ELR (cell line): ENCODE results near the gene TLL2.
"Not testable (repeated sequence)": the region's sequence is repeated elsewhere in the genome, so short reads cannot be mapped to it uniquely, and the experiment has no call there.

Source experiments
- DNase-seq: peaks from one replicate; pipeline ENCODE4 v3.0.0-alpha.2; 2015; ENCODE audit warnings: low read depth

Gene TLL2

DNA sequence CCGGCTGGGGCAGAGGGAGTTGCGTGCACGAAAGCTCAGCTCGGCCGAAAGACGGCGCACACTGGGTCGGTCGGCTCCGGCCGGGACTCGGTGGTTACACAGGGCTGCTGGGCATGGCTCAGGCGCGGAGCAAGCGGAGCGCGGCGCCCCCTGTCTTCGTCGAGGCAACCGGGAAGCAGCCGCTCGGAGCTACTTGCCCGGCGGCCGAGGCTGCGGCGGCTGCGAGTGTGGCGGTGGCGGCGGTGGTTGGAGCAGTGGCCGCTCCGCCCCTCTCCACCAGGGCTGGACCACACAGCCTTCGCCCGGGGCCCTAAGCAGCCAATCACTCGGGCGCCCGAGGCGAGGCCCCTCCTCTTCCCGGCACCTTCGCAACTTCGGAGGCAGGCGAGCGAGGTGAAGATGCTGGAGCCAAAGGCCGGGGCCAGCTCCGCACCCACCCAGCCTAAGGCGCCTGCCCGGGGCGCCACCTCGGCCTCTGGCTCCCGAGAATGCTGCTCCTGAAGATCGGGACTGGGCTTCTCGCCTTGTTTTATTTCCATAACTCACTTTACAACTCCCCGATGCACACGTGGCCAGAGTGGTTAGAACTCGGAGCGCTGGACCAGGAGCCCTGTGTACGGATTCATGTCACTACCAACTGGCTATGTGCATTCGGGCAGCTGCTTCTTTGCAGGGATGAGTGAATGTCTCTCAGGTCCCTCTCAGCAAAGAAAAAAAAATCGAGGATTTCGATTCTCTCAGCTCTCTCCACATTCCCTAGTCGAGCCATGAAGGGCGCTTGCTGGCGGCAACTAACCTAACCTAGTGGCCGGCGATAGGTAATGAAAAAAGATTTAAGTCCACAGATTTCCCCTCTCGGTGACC is at the start of gene TLL2:
Gene TLL2, minus strand, starts transcription at position 229 of the 864 bp plus-strand sequence. CDS start 241 bp downstream, outside the sequence.
- peak; percentile 89 for DNase-seq

DNA sequence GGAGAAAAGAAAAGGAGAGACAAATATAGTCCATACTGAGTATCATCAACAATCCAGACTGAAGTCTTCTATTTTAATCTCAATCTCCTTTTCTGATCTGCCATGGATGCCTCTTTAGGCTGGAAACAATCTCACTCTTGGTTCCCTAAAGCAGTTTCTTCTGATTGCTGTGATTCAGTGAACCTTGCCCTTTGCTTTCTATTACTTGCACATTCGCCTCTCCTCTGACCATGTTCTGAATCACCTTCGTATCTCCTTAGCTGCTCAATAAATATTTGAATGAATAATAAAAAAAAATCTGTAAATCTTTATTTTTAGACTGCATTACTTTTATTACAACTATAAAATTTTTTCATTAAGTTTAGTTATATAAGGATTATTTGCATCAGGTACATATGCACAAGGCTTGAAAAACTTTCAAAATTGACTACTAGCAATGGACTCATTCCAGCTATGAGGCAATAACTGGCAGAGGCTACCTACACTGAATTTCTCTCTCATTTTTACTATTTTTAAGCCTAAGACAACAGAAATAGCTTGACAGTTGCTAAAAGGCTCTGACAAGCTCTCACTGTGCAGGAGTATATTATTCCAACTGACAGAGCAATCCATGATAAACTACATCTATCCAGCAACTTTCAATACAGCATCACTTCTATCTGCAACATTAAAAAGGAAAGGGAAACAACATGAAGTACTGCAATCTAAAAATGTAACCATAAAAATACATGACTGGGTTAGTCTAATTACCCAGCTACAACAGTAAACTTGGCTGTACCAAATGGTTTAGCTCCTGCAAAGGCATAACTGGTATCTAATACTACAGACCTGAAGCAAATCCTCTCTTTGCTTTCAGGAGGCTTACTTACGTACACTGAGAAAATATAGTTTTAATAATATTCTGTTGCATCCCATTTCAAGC is 47.5 kb upstream of the TLL2 start:
- peak; percentile 51 for DNase-seq

DNA sequence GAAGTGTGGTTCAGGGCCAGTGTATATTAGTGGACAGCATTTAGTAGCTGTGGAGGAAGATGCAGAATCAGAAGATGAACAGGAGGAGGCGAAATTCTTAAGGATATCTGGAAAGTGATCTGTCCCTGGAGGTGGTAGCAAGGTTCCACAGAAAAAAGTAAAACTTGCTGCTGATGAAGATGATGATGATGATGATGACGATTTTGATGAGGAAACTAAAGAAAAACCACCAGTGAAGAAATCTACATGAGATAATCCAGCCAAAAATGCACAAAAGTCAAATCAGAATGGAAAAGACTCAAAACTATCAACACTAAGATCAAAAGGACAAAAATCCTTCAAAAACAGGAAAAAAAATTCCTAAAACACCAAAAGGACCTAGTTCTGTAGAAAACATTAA is 46.8 kb upstream of the TLL2 start:
- no peak for DNase-seq

DNA sequence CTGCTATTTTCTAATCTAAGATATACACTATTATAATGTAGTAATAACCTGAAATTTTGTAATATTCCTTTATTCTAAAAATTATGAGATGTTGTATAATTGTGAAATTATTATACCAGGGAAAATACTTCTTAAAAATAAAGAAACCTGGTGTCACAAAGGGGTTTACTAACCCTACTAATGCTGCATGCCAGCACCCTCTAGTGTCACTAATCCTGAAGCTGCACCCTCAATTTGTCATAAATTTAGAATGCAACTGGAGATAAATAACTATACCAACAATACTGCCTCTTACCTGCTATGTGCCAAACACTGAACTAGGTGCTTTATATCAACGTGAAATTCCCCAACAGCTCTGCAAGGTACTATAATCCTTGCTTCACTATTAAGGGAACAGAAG is 42.3 kb upstream of the TLL2 start:
- peak; percentile 28 for DNase-seq

DNA sequence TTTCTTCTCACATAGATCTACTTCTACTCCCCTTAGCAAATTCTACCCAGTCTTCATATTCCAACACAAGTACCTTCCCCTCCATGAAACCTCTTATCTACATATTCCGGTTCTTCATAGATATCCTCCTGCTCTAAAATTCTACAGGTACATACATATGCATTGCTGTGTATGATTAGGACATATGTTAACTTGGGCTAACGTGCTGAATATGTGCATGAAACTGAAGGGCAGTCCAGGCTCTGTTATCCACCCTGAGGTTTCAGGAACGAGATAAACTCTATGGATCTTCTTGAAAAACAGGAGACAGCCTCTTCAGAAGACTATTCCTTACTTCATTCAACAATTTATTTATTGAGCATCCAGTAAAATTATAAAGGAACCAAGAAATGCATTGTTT is 41.6 kb upstream of the TLL2 start:
- DNase-seq, result no peak

DNA sequence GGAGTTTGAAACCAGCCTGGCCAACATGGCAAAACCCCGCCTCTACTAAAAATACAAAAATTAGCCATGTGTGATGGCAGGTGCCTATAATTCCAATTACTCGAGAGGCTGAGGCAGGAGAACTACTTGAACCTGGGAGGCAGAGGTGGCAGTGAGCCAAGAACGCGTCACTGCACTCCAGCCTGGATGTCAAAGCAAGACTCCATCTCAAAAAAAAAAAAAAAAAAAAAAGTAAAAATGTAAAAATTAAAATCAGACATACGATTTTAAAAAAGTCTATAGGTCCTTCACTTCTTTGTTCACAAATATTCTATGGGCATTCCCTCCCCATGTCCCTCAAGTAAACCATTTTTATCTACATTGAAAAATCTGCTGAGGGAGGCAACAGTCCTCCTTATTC is 34.9 kb upstream of the TLL2 start:
- DNase-seq, result no peak

DNA sequence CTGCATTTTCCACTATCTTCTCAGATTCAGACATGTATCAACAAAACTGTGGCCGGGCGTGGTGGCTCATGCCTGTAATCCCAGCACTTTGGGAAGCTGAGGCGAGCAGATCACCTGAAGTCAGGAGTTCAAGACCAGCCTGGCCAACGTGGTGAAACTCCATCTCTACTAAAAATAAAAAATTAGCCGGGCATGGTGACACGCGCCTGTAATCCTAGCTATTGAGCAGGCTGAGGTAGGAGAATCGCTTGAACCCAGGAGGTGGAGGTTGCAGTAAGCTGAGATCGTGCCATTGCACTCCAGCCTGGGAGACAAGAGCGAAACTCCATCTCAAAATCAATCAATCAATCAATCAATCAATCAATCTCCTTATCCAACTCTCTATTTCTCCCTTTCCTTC is 31.8 kb upstream of the TLL2 start:
- DNase-seq, result not testable (repeated sequence)

DNA sequence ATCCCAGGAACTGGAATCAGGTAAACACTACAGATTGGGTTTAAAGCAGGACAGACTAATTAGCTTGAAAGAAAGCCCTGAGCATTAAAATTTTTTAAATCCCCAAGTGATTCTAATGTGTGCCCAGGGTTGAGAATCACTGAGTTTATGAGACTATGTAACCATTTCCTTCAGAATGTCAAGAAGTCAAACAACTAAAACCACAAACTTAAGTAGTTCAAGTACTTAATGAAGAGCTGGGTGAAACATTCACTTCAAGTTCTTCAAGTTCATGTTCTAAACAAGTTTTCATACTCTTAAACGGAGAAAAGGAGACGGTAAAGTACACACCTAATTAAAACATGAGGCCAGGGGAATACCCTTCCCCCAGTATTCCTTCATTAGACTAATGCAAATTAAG is 28.2 kb upstream of the TLL2 start:
- no peak for DNase-seq

DNA sequence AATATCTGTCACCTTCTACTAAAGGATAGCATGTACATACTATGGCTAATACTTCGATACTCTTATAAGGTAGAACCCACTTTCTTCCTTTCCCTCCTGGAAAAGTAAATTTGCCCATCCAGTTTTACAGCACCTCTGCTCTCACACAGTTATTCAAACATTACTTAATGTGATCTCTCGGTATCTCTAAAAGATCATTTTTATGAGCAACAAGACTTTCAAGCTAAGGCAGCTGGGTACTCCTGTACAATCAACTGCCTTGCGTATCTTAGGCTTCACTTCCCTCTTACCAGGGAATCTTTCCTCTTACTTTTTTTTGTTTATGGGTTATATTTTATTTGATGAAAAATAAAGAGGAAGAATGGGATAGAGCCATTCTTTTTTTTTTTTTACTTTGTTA is 26.5 kb upstream of the TLL2 start:
- no peak for DNase-seq

DNA sequence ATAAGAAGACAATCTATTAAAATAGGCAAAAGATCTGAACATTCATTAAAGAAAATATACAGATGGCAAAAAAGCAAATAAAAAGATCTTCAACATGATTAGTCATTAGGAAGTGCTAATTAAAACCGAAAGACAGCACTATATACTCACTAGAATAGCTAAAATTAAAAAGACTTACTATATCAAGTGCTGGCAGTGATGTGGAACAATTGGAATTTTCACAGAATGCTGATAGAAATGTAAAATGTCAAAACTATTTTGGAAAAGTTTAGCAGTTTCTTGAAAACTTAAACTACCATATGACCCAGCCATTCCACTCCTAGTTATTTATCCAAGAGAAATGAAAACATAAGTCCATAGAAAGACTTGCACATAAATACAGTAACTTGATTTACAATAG is 25.0 kb upstream of the TLL2 start:
- no peak for DNase-seq

DNA sequence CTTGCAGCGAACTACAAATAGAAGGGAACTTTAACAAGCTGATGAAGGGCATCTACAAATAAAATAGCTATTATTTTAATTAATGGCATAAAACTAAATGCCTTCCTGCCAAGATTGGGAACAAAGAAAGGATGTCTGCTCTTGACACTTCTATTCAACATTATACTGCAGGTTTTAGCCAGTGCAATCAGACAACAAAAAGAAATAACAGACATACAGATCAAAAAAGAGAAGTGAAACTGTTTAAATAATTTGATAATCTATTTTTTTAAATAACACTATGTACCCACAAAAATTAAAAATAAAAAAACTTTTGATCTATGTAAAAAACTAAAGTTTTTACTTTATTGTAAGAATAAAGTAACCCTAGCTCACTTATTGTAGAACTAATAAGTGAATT is 22.4 kb upstream of the TLL2 start:
- DNase-seq, result no peak

DNA sequence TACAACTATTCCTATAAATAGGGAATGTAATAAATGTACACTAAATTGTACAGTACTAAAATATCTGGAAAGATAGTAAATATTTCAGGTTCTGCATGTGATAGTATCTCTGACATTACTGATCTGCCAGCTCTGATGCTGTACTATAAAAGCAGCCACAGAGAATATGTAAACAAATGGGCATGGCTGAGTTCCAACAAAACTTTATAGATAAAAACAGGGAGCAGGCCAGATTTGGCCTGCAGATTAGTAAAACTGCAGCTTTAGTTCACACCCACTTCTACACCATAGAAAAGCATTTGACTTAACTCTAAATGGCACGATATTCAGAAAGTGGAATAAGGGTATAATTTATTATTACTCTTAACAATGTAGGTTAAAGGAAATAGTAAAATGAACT is 18.8 kb upstream of the TLL2 start:
- DNase-seq, result peak; percentile 47

DNA sequence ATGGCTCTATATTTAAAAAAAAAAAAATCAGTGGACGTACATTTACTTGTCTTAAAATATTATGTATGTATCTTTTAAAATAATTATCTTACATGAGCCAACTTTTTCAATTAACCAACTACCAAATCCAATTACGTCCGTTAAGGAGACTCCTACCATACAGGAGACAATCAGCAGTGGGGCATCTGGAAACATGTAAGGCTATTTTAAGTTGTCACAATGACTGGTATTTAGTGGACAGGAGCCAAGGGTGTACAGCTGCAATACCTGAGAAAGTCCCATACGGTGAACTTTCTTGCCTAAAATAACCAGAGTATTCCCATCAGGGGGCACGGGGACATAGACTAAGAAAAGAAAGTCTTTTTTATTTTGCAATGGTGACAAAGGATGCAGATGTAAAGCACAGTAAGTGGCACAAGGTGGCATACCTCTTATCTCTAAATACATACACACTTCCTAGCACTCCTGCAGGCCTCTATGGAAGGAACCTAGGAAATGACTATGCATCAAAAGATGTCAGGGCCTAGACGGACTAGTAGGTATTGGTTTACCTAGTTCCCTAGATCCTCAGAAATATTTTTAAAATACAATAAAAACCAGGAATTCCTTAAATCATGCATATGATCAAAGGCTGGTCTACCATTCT is 16.0 kb upstream of the TLL2 start:
- DNase-seq, result no peak

DNA sequence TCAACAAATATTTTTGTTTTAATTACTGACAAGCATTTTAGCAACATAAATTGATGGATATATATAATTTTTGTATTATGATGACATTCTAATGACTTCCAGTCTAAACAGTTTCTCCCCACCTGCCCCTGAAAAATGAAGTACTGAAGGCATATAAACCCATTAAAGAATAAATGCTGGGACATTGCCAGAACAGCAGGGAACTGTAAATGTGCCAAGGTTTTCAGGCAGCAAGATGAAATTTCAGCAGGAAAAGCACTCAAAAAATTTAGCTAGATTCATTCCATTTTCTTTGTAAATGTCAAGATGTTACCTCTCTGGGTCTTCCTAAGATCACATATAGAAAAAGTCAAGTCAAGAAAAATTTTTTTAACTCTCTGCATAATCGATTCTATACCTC is 11.0 kb upstream of the TLL2 start:
- no peak for DNase-seq

DNA sequence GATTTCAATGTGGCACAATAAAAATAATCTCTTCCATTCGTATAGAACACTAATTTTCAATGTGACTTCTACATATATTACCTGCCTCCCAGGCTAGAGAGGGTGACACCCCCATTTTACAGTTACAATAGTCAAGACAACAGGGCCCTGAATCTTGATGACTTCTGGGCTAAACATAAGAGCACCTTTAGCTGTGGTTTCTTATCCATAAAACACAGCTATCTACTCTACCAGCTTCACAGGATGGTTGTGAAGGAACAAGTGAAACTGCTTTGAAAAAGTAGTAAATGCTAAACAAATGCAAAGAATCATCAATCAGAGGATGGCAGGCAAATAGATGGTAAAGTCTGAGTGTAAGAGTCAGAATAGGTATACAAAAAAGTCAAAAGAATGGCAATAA is 3.6 kb upstream of the TLL2 start:
- no peak for DNase-seq

DNA sequence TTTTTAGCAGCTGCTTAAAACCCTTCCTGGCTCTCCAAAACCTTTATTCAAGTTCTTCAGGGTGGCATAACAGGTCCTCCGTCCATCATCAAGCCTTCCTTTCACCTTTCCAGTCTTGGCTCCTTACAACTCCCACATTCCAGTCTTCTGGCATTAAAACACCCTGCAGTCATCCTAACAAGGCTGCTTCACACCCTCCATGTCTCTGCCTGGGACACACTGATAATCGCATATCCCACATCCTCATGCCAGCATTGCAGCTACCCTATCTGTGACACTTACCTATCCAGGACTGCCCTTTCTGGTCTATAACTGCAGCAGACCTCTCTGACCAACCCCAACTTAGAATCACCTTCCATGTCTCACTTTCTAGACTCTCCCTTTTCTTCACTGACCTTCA is 2.6 kb upstream of the TLL2 start:
- DNase-seq, result no peak

DNA sequence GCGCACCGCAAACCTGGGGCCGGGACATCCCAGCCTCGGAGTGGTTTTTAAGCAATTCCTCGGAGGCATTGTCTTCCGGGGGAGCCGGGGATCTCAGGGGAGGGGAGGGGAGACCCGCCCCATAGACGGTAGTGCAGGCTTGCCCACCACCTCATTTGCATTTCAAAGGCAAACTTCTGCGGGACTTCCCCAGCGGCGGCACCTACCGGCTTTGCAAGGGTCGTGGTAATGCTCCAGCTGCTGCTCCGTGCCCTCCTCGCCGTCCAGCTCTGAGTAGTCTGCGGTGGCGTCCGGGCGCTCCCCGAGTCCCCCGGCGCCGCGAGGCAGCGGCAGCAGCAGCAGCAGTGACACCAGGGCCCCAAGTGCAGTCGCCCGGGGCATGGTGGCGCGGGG is 425 bp downstream of the TLL2 start:
- no peak for DNase-seq

DNA sequence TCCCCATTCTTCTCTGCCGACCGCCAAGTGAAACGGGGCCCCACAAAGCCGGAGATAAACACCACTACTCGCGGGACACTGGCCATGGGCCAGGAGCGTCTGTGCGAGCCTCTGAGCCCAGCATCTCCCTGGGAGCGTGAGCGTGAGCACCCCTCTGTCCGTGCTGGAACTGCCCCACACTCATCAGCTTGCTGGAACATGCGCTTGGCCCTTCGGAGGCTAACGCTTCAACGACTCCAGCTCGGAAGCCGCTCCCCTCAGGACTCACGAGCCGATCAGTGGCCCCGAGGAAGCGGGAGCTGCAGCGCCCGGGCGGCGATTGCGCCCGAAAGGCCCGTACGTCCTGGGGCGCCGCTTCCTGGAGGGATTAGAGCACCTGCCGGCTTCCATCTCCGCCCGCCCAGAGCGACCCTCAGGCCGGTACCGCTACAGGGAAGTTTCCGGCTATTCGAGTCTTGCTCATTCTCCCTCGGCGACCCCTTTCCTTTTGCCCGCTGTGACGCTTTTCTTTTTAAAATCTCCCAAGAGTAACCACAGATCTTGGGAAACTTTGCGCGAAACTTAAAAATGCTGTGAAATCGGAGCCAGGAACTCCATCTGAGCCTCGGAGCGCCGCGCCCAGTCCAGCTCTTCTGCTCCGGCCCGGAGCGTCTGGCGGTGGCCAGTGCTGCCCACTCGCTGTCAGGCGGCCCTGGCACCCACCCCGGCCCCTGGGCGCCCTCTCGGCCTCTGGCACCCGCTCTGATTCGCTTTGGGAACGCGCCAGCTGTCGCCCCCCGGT is 1.0 kb downstream of the TLL2 start:
- DNase-seq, result no peak

DNA sequence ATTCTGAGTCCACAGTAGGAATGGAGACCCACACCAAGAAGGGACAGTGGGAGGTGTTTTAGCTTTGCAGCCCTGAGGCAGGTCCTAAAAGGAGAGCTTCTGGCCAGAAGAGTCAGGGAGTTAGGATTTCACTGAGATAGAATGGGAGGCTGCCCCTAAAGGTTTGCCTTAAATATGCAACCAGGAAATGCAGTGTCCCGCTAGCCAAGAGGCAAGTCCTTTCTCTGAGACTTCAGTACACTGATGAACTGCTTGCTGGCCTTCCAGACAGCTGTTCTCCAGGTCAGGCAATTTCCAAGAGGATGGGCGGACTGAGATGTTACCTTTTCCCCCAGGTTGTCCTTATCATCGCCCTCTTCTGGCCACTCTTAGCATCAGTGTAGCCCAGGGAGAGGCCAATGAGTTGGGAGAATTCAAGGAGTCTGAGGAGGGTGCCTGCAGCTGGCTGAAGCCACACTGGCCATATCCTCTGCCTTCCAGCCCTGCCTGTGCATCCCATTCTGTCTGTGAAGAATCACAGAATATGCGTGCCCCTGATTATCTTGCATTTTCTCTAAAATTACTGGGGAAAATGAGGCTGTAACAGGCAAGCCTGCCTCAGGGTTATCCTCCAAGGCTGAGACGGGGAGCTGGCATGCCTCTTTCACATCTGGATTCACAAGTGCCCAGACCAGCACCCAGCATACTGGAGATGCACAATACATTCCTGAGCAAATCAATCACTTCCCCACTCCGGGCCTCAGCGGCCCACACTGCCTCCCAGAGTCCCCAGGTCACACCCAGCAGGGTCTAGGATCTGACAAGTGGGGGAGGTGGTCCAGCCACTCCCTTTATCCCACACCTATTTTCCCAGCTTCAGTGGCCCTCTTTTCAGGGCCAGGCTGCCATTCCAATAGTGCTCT is 2.4 kb downstream of the TLL2 start:
- peak; percentile 46 for DNase-seq

DNA sequence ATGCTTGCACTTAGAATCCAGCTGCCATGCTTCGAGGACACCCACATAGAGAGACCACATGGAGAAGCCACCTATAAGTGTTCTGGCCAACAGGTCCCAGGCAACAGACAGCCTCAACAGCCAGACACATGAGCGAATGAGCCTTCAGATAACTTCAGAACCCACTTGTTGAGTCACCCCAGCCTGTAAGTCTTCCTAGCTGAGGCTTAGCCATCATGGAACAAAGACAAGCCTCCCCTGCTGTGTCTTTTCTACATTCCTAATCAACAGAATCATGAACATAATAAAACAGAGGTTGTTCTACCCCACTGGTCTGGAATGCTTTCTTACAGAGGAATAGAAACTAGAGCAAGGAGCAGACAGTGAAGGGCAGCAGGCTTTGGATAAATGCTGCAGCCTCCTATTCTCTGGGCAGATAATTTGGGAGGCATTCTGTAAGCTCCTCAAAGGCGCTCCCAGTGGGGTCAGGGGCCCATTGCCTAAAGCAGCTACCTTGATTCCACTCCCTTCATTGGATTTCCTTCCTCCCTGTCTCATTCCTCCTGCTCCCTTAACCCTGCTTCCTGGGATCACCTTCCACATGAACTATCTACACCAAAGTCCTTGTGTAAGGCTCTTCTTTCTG is 4.6 kb downstream of the TLL2 start:
- DNase-seq, result peak; percentile 47
